Activated T-cell treated with anti-CD3 and anti-CD28 coated beads for 24 hours (primary cell): Measurements from ENCODE around the gene CAMK1G.

Experiments used
- DNase-seq: peaks from one replicate; pipeline ENCODE4 v3.0.0-alpha.2; 2020; ENCODE audit warnings: low read depth

Gene CAMK1G

GRCh38 chr1:209619696-209620486 is 36.4 kb downstream of the CAMK1G start:
- DNase-seq: no peak

- DNase-seq: no peak
These were observed 37.0 kb downstream of the CAMK1G start for GRCh38 chr1:209620487-209620884.

GRCh38 chr1:209621286-209621685 is 37.8 kb downstream of the CAMK1G start:
- no peak for DNase-seq

GRCh38 chr1:209621741-209622655 is 38.5 kb downstream of the CAMK1G start:
- no peak for DNase-seq

GRCh38 chr1:209622841-209623829 is 39.6 kb downstream of the CAMK1G start:
- no peak for DNase-seq

- DNase-seq: no peak
These were observed 41.3 kb downstream of the CAMK1G start for GRCh38 chr1:209624558-209625549.

- no peak for DNase-seq
These were observed 42.3 kb downstream of the CAMK1G start for GRCh38 chr1:209625791-209626285.

- DNase-seq: no peak
These were observed 43.0 kb downstream of the CAMK1G start for GRCh38 chr1:209626346-209627026.

GRCh38 chr1:209627027-209627731 is 43.7 kb downstream of the CAMK1G start:
- no peak for DNase-seq

- peak; percentile 79 for DNase-seq
These were observed 44.2 kb downstream of the CAMK1G start for GRCh38 chr1:209627732-209628196.

GRCh38 chr1:209628618-209629299 is 45.2 kb downstream of the CAMK1G start:
- DNase-seq: no peak

- DNase-seq: no peak
These were observed 46.3 kb downstream of the CAMK1G start for GRCh38 chr1:209629621-209630382.

- DNase-seq: no peak
These were observed 47.1 kb downstream of the CAMK1G start for GRCh38 chr1:209630383-209631225.

GRCh38 chr1:209633335-209633997 is 50.0 kb downstream of the CAMK1G start:
- DNase-seq: no peak

GRCh38 chr1:209634005-209634737 is 50.7 kb downstream of the CAMK1G start:
- DNase-seq: no peak
